IMR-90 (cell line): ENCODE measurements around the gene KAZN. TPM values are rescaled to one million over a fixed set of nuclear protein-coding genes. Genes with fewer than 3 reads are reported as not detected.

ENCODE experiments used
- ATAC-seq: fragments of 200-7000 bp; cut with Tn5 transposase; 2 replicates; pipeline ENCODE4 v1.9.1; 2020; ENCODE audit warnings: low read depth, mild to moderate bottlenecking, moderate library complexity
- BruUV-seq: library from RNA; stranded (reverse); fragments of 400-500 nt; replicated peaks from 2 replicates; lab custom pipeline; 2021; lab: Mats Ljungman, UMichigan
- CTCF ChIA-PET: fragments of 300-600 bp; formaldehyde crosslinking; extraction: SDS; loops from one replicate; lab custom pipeline; 2021; ENCODE audit warnings: antibody characterized with exemption; lab: Yijun Ruan, JAX
- POLR2A ChIA-PET: fragments of 300-600 bp; sonication (Branson Sonifier 250); formaldehyde crosslinking; loops from one replicate; lab custom pipeline; 2022; ENCODE audit warnings: antibody characterized with exemption; ENCODE audit not compliant: unreplicated experiment; lab: Charles Lee
- DNase-seq: peaks from one replicate; pipeline ENCODE4 v3.0.0; 2013
- H2AFZ ChIP-seq: replicated peaks from 2 replicates; pipeline ENCODE3; 2013; ENCODE audit warnings: low read length, mild to moderate bottlenecking; ENCODE audit not compliant: poor library complexity
- H2AK5ac ChIP-seq: 2 replicates; pipeline ENCODE4 v1.6.1; 2013; ENCODE audit warnings: low read depth, low read length, inconsistent platforms
- H2AK9ac ChIP-seq: replicated peaks from 2 replicates; pipeline ENCODE3; 2013; ENCODE audit warnings: mild to moderate bottlenecking, low read depth, low read length, moderate library complexity; ENCODE audit not compliant: poor library complexity
- H2BK120ac ChIP-seq: 2 replicates; pipeline ENCODE4 v1.6.1; 2013; ENCODE audit warnings: low read depth, low read length, inconsistent platforms
- H2BK15ac ChIP-seq: 3 replicates; pipeline ENCODE4 v1.6.1; 2013; ENCODE audit warnings: low read depth, low read length, inconsistent platforms
- H2BK20ac ChIP-seq: 2 replicates; pipeline ENCODE4 v1.6.1; 2013; ENCODE audit warnings: low read depth, mild to moderate bottlenecking, inconsistent platforms, low read length, moderate library complexity
- H2BK5ac ChIP-seq: 2 replicates; pipeline ENCODE4 v1.6.1; 2013; ENCODE audit warnings: mild to moderate bottlenecking, low read depth, low read length, inconsistent platforms; ENCODE audit not compliant: poor library complexity, severe bottlenecking
- H3K14ac ChIP-seq: replicated peaks from 2 replicates; pipeline ENCODE4 v1.6.1; 2013; ENCODE audit warnings: low read depth, low read length, inconsistent platforms
- H3K18ac ChIP-seq: 2 replicates; pipeline ENCODE4 v1.6.1; 2013; ENCODE audit warnings: low read depth, low read length, control low read depth
- H3K23ac ChIP-seq: 2 replicates; pipeline ENCODE4 v1.6.1; 2013; ENCODE audit warnings: low read depth, low read length, inconsistent platforms
- H3K27ac ChIP-seq: 2 replicates; pipeline ENCODE4 v1.5.1; 2013; ENCODE audit warnings: mild to moderate bottlenecking, control low read depth, low read length; ENCODE audit not compliant: insufficient read depth
- H3K27me3 ChIP-seq: 2 replicates; pipeline ENCODE4 v1.6.1; 2013; ENCODE audit warnings: low read length; ENCODE audit not compliant: control insufficient read depth, insufficient read depth
- H3K36me3 ChIP-seq: 2 replicates; pipeline ENCODE4 v1.6.1; 2013; ENCODE audit warnings: low read length, mixed read lengths; ENCODE audit not compliant: control insufficient read depth, insufficient read depth
- H3K4ac ChIP-seq: 2 replicates; pipeline ENCODE4 v1.6.1; 2013; ENCODE audit warnings: low read depth, low read length, inconsistent platforms
- H3K4me1 ChIP-seq: 2 replicates; pipeline ENCODE4 v1.6.1; 2013; ENCODE audit warnings: low read length, mixed read lengths; ENCODE audit not compliant: control insufficient read depth, insufficient read depth
- H3K4me2 ChIP-seq: 2 replicates; pipeline ENCODE4 v1.6.1; 2013; ENCODE audit warnings: low read depth, mild to moderate bottlenecking, control low read depth, low read length, moderate library complexity
- H3K4me3 ChIP-seq: 2 replicates; pipeline ENCODE4 v1.5.1; 2013; ENCODE audit warnings: low read depth, mild to moderate bottlenecking, control low read depth, low read length, moderate library complexity; ENCODE audit not compliant: insufficient read depth
- H3K56ac ChIP-seq: 2 replicates; pipeline ENCODE4 v1.6.1; 2013; ENCODE audit warnings: low read length, inconsistent platforms; ENCODE audit not compliant: insufficient read depth; ENCODE audit errors: extremely low read depth
- H3K79me1 ChIP-seq, 2 experiments: 2 replicates each; pipeline ENCODE4 v1.6.1; 2013; ENCODE audit warnings: low read length in 2 of 2, inconsistent platforms in 1 of 2, low read depth in 1 of 2
- H3K9ac ChIP-seq: 2 replicates; pipeline ENCODE4 v1.6.1; 2013; ENCODE audit warnings: low read depth, low read length, control low read depth
- H3K9me1 ChIP-seq: 2 replicates; pipeline ENCODE4 v1.6.1; 2013; ENCODE audit warnings: low read length, inconsistent platforms; ENCODE audit not compliant: insufficient read depth
- H3K9me3 ChIP-seq: 2 replicates; pipeline ENCODE4 v1.6.1; 2013; ENCODE audit warnings: low read length; ENCODE audit not compliant: control insufficient read depth, insufficient read depth
- H4K20me1 ChIP-seq: 2 replicates; pipeline ENCODE4 v1.6.1; 2013; ENCODE audit warnings: low read length, inconsistent platforms; ENCODE audit not compliant: insufficient read depth
- H4K5ac ChIP-seq: 2 replicates; pipeline ENCODE4 v1.6.1; 2013; ENCODE audit warnings: mild to moderate bottlenecking, low read depth, low read length, control low read depth
- H4K8ac ChIP-seq, 2 experiments: 2 replicates each; pipeline ENCODE4 v1.6.1; 2013; ENCODE audit warnings: low read depth in 2 of 2, low read length in 2 of 2, control low read depth in 1 of 2, inconsistent platforms in 1 of 2
- H4K91ac ChIP-seq: 2 replicates; pipeline ENCODE4 v1.6.1; 2013; ENCODE audit warnings: low read depth, low read length, inconsistent platforms; ENCODE audit not compliant: insufficient read depth
- CEBPB ChIP-seq: IDR thresholded peaks from 2 replicates; pipeline ENCODE4 v1.6.1; 2012; ENCODE audit warnings: low read depth, low read length, improper control_type of control experiment
- CHD1 ChIP-seq: IDR thresholded peaks from 2 replicates; pipeline ENCODE4 v1.6.1; 2012; ENCODE audit warnings: low read depth, low read length, improper control_type of control experiment
- FOS ChIP-seq: fragments of 150-350 bp; IDR thresholded peaks from 2 replicates; pipeline ENCODE4 v1.6.1; 2016; ENCODE audit warnings: low read depth, low read length
- MAFK ChIP-seq: IDR thresholded peaks from 2 replicates; pipeline ENCODE4 v1.6.1; 2012; ENCODE audit warnings: low read depth, low read length, improper control_type of control experiment
- MAZ ChIP-seq: IDR thresholded peaks from 2 replicates; pipeline ENCODE4 v1.6.1; 2012; ENCODE audit warnings: low read depth, mild to moderate bottlenecking, low read length, improper control_type of control experiment, moderate library complexity, borderline replicate concordance
- MXI1 ChIP-seq: IDR thresholded peaks from 2 replicates; pipeline ENCODE4 v1.6.1; 2012; ENCODE audit warnings: low read depth, mild to moderate bottlenecking, low read length, moderate library complexity, borderline replicate concordance
- NFE2L2 ChIP-seq: fragments of 150-350 bp; IDR thresholded peaks from 2 replicates; pipeline ENCODE4 v1.6.1; 2016; ENCODE audit warnings: low read depth, mild to moderate bottlenecking, low read length
- POLR2A ChIP-seq: IDR thresholded peaks from 2 replicates; pipeline ENCODE4 v1.6.1; 2012; ENCODE audit warnings: mild to moderate bottlenecking, low read depth, low read length
- RAD21 ChIP-seq: IDR thresholded peaks from 2 replicates; pipeline ENCODE4 v1.6.1; 2012; ENCODE audit warnings: low read length, improper control_type of control experiment
- RFX5 ChIP-seq: IDR thresholded peaks from 2 replicates; pipeline ENCODE4 v1.8.0; 2012; ENCODE audit warnings: low read depth, mild to moderate bottlenecking, low read length, moderate library complexity
- SMC3 ChIP-seq: fragments of 150-350 bp; IDR thresholded peaks from 2 replicates; pipeline ENCODE4 v1.6.1; 2016; ENCODE audit warnings: low read depth, mild to moderate bottlenecking, antibody characterized with exemption, low read length, moderate library complexity
- WGBS, 2 experiments: methylation state at CpG; one replicate each; pipeline versions ENCODE4 v1.1.5 to v1.1.7; 2013; ENCODE audit warnings: missing lambda C conversion rate in 2 of 2; ENCODE audit not compliant: insufficient read length in 1 of 2; ENCODE audit errors: extremely low coverage in 2 of 2; 5-methylcytosine and 5-hydroxymethylcytosine counted together
- dilution Hi-C: fragments of 300-500 bp; cut with HindIII; formaldehyde crosslinking; loops from one replicate; pipeline ENCODE4 v1.14.3; 2018; ENCODE audit warnings: low sequenced_read_pairs; ENCODE audit not compliant: unreplicated experiment
- in situ Hi-C: fragments of 300-500 bp; cut with MboI; formaldehyde crosslinking; loops from 3 replicates; pipeline ENCODE4 v1.14.3; 2019; ENCODE audit warnings: low sequenced_read_pairs, inconsistent platforms, mixed read lengths
- intact Hi-C: fragments of 100-400 bp; cut with micrococcal nuclease; formaldehyde crosslinking; loops from 2 replicates; pipeline ENCODE4 v1.10.0; 2022
- polyA plus RNA-seq, 3 experiments: library from polyadenylated mRNA; depleted of rRNA; stranded (reverse); fragments of >200 nt; gene quantifications; 2 replicates each; pipeline ENCODE4 v1.2.3, GENCODE V29; 2012; ENCODE audit warnings: low replicate concordance in 1 of 3
- total RNA-seq: library from RNA; depleted of rRNA; stranded (reverse); fragments of >200 nt; gene quantifications from 2 replicates; pipeline ENCODE4 v1.2.3, GENCODE V29; 2012
- TF ChIP-seq, protein P1 (sequence below): conservative IDR thresholded peaks from 2 replicates; pipeline ENCODE4 v1.5.1; 2012; ENCODE audit warnings: mild to moderate bottlenecking, low read depth, low read length, improper control_type of control experiment
- TF ChIP-seq, protein P2 (sequence below): fragments of 150-350 bp; IDR thresholded peaks from 2 replicates; pipeline ENCODE4 v1.6.1; 2017; ENCODE audit warnings: mild to moderate bottlenecking, antibody characterized with exemption, low read length, low read depth
- TF ChIP-seq, protein P3 (sequence below): fragments of 150-350 bp; IDR thresholded peaks from 2 replicates; pipeline ENCODE4 v1.6.1; 2016; ENCODE audit warnings: low read depth, mild to moderate bottlenecking, low read length, moderate library complexity, borderline replicate concordance

Gene KAZN
- total and polyA plus RNA-seq, 2 of the 4 experiments (the other 2 are of a cell fraction) = 5.2 to 10.5 TPM

DNA sequence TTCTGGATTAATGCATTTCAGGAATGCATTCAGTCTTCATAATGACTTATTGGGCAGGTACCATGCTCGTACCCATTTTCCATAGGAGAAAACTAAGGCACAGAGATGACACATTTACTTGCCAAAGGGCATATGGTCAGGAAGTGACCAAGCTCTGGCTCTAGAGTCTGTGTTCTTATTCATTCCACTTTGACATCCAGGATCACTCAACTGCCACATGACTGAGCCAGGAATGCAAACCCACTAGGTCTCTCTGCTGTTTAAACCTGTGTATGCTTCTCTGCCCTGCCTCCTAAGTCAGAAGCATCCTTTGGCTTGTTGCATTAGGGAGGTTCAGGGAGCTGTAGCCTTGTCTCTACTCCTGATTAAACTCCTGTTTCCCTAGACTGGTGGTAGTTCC is 7.5 kb downstream of the KAZN start:
- Histone ChIP-seq H4K20me1 (no peaks in the 10 kb centered on the region; the same call in 1 of the 2 replicates), H3K56ac (no peak overlapping the region), H2AK9ac (no peak overlapping the region), H4K8ac (no peak overlapping the region), H3K4me2 (no peak overlapping the region), H3K14ac (no peak overlapping the region), H3K27me3 (no peaks in the 10 kb centered on the region; the same call in 1 of the 2 replicates), H2BK5ac (no peak overlapping the region), H3K4me1 (peaks cover 2% of the 10 kb centered on the region; the same call in 1 of the 2 replicates), H4K91ac (no peak overlapping the region), H4K5ac (no peak overlapping the region), H2BK120ac (no peak overlapping the region), H2BK20ac (no peak overlapping the region), H3K18ac (no peak overlapping the region), H3K36me3 (no peaks in the 10 kb centered on the region), H3K23ac (no peak overlapping the region), H3K9me3 (no peaks in the 10 kb centered on the region; the same call in 1 of the 2 replicates), H3K27ac (no peak overlapping the region), H2AFZ (no peak overlapping the region), H2AK5ac (no peak overlapping the region), H3K79me1 (no peaks in the 10 kb centered on the region), H3K4ac (no peak overlapping the region), H2BK15ac (no peak overlapping the region), H3K4me3 (no peak overlapping the region), H3K9ac (no peak overlapping the region), H3K9me1 (no peaks in the 10 kb centered on the region)
- TF ChIP-seq RFX5 (no peak), MAZ (no peak), MXI1 (no peak), NFE2L2 (no peak), MAFK (no peak), FOS (no peak), CHD1 (no peak), CEBPB (no peak), SMC3 (no peak), POLR2A (no peak), RAD21 (no peak)
- TF ChIP-seq, protein P1, sequence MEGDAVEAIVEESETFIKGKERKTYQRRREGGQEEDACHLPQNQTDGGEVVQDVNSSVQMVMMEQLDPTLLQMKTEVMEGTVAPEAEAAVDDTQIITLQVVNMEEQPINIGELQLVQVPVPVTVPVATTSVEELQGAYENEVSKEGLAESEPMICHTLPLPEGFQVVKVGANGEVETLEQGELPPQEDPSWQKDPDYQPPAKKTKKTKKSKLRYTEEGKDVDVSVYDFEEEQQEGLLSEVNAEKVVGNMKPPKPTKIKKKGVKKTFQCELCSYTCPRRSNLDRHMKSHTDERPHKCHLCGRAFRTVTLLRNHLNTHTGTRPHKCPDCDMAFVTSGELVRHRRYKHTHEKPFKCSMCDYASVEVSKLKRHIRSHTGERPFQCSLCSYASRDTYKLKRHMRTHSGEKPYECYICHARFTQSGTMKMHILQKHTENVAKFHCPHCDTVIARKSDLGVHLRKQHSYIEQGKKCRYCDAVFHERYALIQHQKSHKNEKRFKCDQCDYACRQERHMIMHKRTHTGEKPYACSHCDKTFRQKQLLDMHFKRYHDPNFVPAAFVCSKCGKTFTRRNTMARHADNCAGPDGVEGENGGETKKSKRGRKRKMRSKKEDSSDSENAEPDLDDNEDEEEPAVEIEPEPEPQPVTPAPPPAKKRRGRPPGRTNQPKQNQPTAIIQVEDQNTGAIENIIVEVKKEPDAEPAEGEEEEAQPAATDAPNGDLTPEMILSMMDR = no peak
- TF ChIP-seq, protein P2, sequence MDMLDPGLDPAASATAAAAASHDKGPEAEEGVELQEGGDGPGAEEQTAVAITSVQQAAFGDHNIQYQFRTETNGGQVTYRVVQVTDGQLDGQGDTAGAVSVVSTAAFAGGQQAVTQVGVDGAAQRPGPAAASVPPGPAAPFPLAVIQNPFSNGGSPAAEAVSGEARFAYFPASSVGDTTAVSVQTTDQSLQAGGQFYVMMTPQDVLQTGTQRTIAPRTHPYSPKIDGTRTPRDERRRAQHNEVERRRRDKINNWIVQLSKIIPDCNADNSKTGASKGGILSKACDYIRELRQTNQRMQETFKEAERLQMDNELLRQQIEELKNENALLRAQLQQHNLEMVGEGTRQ = no peak
- TF ChIP-seq, protein P3, sequence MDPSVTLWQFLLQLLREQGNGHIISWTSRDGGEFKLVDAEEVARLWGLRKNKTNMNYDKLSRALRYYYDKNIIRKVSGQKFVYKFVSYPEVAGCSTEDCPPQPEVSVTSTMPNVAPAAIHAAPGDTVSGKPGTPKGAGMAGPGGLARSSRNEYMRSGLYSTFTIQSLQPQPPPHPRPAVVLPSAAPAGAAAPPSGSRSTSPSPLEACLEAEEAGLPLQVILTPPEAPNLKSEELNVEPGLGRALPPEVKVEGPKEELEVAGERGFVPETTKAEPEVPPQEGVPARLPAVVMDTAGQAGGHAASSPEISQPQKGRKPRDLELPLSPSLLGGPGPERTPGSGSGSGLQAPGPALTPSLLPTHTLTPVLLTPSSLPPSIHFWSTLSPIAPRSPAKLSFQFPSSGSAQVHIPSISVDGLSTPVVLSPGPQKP = no peak
- POLR2A ChIA-PET = no interaction called here
- BruUV-seq = no TSS peak
- in situ Hi-C loops (no loop called here), intact Hi-C loops (no loop called here), dilution Hi-C loops (no loop called here)
- 100% methylated on average over 1 of the region's 1 CpG; no CpG with 5 or more reads in 1 of the 2 experiments for WGBS, 2 experiments
- DNase-seq (no peak), ATAC-seq (no peak)
- CTCF ChIA-PET = no interaction called here
